RWPE1 (cell line): ENCODE data around the gene FRMD4A.

ENCODE experiments used
- CTCF ChIA-PET: fragments of 350-600 bp; sonication (Branson Sonifier 250); formaldehyde crosslinking; extraction: SDS; loops from one replicate; lab custom pipeline; 2021; lab: Yijun Ruan, JAX
- POLR2A ChIA-PET: fragments of 400-600 bp; formaldehyde crosslinking; extraction: SDS; loops from one replicate; lab custom pipeline; 2020; ENCODE audit warnings: antibody characterized with exemption; ENCODE audit not compliant: low non-redundant PET; lab: Yijun Ruan, JAX
- DNase-seq: peaks from one replicate; pipeline ENCODE4 v3.0.0; 2012; ENCODE audit warnings: low spot score
- H3K27ac ChIP-seq: fragments of 450-650 bp; 2 replicates; pipeline ENCODE4 v1.5.1; 2017
- TF ChIP-seq, protein P1 (sequence below): fragments of 450-650 bp; conservative IDR thresholded peaks from 2 replicates; pipeline ENCODE4 v1.5.1; 2017; ENCODE audit warnings: low read depth, mild to moderate bottlenecking

FRMD4A gene

DNA sequence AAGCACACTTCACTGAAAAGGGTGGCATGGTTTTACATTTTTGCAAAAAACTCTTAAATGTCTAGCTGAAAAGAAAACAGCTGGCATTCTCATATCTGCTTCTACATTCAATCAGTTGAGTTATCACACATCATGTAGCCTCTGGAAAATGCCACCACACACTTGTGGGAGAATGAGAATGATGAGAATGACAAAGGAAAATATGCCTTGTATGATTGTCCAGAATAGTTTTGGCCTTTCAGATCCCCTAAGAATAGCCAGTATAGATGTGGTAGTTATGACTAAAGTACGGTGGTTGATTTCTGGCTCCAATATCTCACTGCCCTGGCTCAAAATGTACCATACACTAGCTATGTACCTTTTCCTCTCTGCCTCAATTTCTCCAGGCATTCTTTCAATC is 30.2 kb upstream of the FRMD4A start:
- no peak overlapping the region for H3K27ac ChIP-seq
- CTCF ChIA-PET: no interaction called here
- POLR2A ChIA-PET: no interaction called here
- TF ChIP-seq, protein P1, sequence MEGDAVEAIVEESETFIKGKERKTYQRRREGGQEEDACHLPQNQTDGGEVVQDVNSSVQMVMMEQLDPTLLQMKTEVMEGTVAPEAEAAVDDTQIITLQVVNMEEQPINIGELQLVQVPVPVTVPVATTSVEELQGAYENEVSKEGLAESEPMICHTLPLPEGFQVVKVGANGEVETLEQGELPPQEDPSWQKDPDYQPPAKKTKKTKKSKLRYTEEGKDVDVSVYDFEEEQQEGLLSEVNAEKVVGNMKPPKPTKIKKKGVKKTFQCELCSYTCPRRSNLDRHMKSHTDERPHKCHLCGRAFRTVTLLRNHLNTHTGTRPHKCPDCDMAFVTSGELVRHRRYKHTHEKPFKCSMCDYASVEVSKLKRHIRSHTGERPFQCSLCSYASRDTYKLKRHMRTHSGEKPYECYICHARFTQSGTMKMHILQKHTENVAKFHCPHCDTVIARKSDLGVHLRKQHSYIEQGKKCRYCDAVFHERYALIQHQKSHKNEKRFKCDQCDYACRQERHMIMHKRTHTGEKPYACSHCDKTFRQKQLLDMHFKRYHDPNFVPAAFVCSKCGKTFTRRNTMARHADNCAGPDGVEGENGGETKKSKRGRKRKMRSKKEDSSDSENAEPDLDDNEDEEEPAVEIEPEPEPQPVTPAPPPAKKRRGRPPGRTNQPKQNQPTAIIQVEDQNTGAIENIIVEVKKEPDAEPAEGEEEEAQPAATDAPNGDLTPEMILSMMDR: no peak
- no peak for DNase-seq

DNA sequence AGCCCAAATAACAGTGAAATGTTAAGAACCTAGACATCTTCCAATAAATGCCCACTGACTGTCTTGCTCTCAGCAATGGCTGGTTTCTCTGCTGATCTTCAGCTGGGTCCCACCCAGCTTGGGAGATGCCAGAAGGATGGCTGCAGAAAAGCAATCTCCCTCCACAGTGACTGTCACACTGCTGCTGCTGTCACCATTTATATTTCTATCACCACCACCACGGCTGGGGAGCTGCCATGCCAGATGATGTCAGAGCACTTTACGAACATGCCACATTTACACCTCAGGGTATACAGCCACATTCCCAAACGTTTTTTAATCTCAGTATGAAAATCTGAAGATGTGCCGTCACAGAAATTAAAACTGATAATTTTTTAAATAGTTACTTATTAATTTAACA is 29.8 kb upstream of the FRMD4A start:
- ChIA-PET CTCF (interaction anchor here (0.6 to 1.0 kb wide), 2 partner anchors 25 to 27 kb away, joined by 3 to 6 read pairs; no protein-coding TSS in a partner anchor), POLR2A (no interaction called here)
- TF ChIP-seq, protein P1: no peak
- no peak for DNase-seq
- no peak overlapping the region for H3K27ac ChIP-seq

GRCh38 chr10:14358886-14359573 is 28.3 kb upstream of the FRMD4A start:
- ChIA-PET POLR2A (no interaction called here), CTCF (no interaction called here)
- DNase-seq: peak; percentile 58
- TF ChIP-seq, protein P1: no peak
- peak overlapping the region; percentile 74 for H3K27ac ChIP-seq

DNA sequence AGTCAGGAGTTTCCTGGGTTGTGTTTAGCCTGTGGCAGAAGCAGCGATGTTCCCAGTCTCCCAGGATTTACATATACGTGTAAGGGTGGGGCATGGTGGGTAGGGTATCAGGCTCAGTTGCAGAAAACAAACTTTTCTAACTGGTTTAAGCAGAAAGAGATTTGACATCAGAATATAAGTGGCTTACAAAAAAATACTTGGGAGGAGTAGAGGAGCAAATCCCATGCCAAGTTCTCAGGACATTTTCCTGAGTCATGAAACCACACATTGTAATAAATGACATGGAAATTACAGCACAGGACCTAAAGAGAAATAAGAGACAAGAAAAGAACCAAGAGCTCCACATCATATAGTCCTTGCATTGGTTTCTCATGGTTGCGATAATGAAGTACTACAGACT is 26.2 kb upstream of the FRMD4A start:
- 0 out of 2 replicates have a peak overlapping the region, but pooled peaks have one; percentile 40 for H3K27ac ChIP-seq
- TF ChIP-seq, protein P1: no peak
- CTCF ChIA-PET: no interaction called here
- POLR2A ChIA-PET: no interaction called here
- no peak for DNase-seq

DNA sequence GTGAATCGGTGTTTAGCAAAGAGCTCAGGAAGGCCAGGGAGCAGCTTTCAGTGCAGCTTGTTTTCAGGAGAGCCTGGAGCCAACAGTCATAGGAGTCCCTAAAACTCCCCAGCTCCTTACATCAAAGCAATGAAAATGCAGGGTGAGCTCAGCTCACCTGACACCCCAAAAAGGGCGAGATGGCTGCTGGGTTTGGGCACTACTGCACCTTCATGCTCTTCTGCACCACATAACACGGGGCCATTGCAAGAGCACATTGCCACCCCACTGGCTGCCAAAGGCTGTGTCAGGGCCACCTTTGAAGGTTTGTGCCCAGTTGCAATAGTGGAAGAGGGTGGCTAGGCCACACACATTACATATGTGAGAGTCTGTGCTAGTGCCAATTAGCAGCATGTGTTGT is 25.0 kb upstream of the FRMD4A start:
- H3K27ac ChIP-seq: no peak overlapping the region
- CTCF ChIA-PET: no interaction called here
- DNase-seq: no peak
- POLR2A ChIA-PET: no interaction called here
- TF ChIP-seq, protein P1: no peak

GRCh38 chr10:14353291-14353913 is 22.7 kb upstream of the FRMD4A start:
- CTCF ChIA-PET: no interaction called here

More at GRCh38 chr10:14353291-14353913, 22.7 kb upstream of the FRMD4A start:
- TF ChIP-seq, protein P1: no peak
- POLR2A ChIA-PET: no interaction called here
- no peak for DNase-seq
- no peak overlapping the region for H3K27ac ChIP-seq
